NCI-H1417 (cell line): ENCODE data around the gene GALNS.

ENCODE experiments used
- DNase-seq, 3 experiments: peaks; one replicate each; lab custom pipeline; 2025; lab: John Stamatoyannopoulos, UW

The GALNS gene

DNA sequence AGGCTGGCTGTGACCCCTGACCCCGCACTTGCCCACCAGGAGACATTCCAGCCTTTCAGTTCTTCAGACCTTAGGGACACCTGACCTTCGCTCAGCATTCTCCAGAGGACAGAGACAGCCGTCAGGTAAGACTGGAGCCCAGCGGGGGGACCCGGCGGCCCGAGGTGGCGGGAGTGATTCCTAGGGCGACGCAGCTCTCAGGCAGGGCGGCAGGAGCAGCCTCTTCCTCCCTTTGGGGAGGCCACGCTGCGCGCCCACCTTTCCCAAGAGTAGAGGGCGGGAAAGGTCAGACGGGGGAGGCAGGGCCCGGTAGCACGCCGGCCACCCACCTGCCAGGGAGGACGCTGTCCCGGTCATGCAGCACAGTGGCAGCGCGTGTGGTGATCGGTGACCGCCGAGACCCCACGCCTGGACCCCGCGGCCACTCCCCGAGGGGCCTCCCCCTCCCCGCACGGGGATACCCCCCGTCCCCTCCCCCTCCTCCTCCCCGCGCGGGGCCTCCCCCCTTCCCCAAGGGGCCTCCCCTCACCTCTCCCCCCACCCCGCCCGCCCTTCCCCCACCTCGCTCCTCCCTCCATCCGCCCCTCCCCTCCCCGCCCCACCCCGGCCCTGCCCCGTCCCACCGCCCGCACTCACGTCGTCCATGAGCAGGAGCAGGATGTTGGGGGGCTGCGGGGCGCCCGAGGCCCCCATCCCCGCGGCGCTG lies 472 bp downstream of the GALNS start:
- DNase-seq, result peak in 2 of 3 experiments; percentile 36 to 58

DNA sequence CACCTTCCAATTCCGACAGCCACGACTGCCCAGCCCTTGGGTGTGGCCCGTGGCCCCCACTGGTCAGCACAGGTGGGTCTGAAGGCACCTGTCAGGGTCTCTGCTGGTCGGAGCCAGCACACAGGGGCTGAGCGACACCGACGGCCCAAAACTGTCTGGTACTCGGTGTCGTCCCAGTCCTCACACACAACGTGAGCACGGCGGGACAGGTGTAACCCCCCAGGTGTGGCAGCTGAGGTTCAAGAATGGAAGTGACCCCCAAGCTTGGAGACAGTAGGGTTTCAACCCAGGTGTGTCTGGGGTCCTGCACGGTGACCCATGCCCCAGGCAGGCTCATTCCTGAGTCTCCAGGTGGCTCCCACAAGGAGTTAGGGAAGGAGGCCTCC lies 1.0 kb downstream of the GALNS start:
- DNase-seq, result no peak

DNA sequence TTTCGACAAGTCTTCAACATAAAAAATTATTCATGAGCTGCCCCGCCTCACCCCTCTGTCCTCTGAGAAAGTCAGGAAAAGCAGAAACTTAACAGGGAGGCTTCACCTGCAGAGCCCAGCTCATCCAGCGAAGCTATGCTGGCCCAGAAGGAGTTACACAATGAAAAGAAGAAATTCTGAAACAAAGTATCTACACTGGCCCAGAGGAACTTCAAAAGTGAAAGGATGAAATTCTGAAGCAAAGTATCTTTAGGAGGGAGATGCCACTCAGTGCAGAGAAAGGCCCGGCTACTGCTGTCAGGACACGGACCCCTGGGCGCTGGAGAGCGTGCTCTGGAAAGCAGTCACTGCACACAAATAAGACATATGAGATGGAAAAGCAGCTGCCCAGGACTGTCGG lies 1.6 kb downstream of the GALNS start:
- DNase-seq, result no peak

DNA sequence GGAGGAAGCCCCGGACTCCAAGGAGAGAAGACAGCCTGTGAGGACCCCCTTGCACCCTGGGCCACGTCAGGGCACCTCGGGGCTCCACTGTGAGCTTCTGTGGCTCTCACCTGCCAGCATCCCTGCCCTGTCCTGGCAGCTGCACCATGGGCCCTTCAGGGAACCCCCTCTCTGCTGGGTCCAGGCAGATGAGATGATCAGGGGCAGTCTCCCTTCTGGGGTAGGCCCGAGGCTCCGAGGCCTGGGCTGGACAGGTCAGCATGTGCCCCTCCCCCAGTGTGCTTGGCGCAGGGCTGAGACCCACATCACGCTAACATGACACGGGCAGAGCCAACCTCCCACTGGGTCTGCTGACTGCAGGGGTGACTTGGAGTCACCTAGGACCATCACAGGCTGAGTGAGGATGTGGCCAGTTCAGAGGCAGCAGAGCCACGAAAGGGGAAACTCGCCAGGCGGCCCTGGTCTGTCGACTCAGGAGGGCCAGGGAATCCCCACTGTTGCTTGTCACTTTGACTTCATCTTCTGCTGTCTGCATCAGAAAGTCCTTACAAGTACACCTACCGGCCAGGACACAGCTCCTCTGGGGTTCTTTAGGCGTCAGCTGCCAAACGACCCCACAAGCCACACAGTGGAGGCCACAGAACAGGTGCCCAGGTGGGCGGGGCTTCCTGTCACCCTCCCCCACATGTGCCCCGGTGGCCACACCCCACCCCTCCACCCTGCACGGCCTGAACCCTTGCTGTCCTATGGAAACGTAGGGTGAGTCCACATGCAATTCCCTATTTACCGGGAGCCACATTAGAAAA lies 2.2 kb downstream of the GALNS start:
- DNase-seq, result no peak

DNA sequence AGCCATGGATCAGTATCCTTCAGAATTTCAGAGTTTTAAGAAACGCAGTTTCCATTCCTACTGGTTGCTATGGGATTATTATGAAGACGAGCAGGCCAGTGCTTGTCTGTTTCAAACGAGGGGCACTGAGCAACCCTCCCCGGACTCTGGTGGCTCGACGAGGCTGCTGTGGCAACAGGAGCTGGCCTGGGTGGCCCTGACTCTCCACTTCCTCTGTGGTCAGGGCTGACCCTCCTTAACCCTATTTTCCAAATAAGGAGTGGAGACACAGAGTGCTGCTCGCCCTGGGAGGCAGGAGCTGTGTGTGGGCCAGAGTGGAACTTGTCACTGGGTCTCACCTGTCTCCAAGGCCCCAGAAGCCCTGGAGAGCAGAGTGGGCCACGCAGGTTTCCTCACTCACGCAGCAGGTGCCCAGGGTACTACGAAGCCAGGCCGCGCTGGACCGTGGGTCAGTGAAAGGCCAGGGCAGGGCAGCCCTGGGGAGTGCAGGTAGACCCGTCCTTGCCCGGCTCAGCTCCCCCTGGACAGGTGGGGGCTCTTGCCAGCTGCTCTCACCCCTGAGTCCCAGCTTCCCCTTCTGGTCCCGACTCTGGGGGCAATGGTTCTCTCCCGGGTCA lies 3.3 kb downstream of the GALNS start:
- DNase-seq, result no peak

DNA sequence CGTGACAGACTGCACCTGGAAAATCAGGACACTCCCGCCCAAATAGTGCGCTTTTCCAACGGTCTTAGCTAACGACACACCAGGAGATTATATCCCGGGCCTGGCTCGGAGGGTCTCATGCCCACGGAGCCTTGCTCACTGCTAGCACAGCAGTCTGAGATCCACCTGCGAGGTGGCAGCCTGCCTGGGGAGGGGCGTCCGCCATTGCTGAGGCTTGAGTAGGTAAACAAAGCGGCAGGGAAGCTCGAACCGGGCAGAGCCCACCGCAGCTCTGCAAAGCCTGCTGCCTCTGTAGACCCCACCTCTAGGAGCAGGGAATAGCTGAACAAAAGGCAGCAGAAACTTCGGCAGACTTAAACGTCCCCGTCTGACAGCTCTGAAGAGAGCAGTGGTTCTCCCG lies 5.1 kb downstream of the GALNS start:
- DNase-seq, result no peak

DNA sequence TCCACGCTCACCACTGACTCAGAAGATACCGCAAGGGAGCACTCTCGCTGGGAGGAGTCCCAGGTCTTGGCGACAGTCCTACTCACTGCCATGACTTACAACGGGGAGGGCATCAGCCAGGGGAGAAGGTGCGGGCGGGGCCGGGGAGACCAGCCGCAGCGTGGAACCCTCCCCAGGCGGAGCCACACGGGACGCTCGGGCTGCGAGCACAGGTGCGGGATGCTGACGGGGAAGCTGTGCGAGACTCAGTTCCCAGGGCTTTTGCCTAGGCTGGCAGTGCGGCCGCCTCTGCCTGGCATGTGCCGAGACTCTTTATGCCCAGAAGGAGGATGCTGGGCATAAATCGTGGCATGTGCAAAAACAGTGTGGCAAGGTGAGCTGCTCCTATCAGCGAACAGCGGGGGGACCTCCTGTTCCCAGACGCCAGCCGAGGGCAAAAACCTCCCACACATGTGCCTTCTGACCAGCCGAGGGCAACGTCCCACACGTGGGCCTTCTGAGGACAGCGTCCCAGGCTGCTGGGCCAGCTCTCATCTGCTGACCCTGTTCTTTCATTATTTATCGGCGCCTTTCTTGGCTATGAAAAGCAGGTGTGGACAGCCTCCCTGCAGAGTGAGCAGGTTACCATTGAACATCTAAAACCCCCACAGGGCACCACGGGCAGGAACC lies 6.1 kb downstream of the GALNS start:
- no peak for DNase-seq

DNA sequence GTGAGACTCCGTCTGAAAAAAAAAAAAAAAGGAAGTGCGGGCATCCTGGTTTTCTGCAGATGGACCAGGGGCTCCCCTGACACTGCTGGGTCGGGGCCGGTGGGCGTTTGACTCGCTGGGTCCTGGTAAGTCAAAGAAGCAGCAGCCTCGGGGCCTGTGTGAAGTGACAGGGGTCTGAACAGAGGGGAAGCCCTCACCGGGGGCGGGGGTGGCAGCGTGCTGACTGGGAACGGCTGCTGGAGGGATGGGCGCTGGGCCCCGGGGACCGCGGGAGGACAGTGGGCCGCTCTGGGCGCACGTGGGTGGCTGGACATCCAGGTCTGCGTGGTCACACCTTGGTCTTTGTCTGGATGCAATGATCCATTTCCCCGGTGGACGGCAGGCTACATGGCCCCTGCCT lies 8.2 kb downstream of the GALNS start:
- no peak for DNase-seq

DNA sequence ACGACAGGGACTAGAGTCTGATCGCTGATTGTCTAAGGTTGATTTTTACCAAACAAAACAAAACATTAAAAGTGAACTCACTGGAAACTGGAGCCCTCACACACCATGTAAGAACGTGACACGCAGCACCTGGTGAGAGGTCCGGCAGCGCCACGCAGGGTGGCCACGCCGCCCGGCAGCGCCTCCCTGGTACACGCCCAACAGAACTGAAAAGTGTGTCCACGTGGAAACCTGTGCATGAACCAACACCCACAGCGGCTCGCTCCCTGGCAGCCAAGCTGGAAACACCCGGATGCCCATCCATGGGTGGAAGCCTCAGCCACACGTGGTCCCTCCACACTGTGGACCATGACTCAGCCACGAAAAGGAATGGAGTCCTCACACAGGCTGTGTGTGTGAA lies 9.1 kb downstream of the GALNS start:
- no peak for DNase-seq

DNA sequence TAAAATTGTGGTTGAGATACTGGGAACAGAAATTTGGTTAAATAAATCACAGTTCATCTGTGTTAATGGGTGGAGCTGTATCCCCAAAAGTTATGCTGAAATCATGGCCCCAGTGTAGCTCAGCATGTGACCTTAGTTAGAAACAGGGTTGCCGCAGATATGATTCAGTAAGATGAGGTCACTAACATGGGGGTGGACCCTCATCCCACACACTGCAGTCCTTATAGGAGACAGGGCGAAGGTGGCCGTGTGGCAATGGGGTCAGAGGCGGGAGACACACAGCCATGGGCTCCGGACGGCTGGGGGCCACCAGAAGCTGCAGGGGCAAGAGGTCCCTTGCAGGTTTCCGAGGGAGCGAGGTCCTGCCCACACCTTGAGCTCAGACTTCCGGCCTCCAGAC lies 10.7 kb downstream of the GALNS start:
- DNase-seq, result no peak

DNA sequence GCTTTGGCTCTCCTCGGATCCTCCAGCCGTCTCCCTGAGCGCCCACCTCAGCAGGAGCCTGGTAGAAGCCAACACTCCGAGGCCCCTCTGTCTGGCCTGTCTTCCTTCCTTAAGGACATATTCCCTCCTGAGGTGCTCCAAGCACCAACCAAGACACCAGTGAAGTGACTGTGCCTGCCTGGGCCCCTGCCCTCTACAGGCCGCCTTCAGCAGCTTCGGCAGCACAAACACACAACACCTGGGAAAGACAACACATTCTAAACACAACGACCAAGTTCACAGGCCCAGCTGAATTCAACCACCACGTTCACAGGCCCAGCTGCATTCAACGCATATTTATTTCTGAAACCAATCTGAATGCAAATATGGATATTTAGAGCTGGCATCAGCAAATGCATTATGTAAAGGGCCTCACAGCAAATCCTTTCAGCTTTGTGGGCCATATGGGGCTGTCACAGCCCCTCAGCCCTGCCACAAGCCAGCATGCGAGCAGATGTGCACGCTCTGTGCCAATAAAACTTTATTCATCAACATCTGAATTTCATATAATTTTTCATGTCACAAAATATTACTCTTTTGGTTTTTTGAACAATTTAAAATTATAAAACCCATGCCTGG lies 12.2 kb downstream of the GALNS start:
- no peak for DNase-seq

DNA sequence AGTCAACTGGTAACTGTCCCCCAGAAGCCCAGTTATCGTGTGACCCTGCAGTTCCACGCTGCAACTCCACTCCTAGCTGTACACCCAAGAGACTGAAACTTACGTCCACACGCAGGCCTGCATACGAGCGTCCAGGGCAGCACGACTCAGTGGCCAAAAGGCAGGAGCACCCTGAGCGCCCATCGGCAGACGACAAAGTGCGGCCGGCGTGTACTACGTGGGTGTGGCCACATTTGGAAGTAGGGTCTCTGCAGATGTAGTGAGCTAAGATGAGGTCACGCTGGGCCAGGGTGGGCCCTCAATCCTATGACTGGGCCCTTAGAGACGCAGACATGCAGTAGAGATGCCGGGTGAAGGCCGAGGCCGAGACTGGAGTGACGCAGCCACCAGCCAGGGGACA lies 13.5 kb downstream of the GALNS start:
- no peak for DNase-seq

DNA sequence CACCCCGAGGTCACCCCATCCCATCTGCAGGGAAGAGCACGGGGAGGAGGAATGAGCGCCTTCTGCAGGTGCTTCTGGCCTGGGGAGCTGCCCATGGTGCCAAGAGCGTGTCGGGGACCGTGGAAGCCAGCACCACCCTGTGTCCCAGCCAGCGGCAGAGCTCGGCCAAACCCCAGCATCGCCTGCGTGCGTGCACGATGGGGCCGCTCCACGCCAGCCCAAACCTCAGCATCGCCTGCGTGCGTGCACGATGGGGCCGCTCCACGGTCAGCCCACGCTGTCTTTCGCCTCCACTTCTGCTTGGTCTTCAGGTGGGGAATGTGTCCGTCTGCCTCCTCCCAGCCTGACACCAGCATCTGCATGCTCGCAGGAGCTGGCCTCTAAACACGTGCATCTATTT lies 13.9 kb downstream of the GALNS start:
- no peak for DNase-seq

DNA sequence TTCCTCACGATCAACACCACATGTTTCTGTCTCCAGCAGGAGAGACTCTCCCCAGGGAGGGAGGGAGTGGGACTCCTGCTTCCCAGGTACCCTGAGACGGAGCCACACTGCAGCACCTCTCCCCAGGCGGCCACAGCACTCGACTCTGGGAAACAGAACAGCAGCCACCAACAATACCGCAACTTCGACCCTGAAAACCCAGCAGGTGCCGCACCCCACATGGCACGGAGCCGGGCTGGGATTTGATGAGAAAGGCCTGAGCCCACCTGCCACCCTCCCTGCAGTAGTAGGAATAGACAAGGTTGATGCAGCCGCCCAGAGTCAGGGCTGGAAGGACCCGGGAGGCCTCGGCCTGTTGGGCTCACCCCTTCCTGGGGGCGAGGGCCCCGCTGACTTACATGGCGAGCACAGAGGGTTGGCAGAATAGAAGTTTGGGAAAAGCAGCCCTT lies 14.4 kb downstream of the GALNS start:
- no peak for DNase-seq

DNA sequence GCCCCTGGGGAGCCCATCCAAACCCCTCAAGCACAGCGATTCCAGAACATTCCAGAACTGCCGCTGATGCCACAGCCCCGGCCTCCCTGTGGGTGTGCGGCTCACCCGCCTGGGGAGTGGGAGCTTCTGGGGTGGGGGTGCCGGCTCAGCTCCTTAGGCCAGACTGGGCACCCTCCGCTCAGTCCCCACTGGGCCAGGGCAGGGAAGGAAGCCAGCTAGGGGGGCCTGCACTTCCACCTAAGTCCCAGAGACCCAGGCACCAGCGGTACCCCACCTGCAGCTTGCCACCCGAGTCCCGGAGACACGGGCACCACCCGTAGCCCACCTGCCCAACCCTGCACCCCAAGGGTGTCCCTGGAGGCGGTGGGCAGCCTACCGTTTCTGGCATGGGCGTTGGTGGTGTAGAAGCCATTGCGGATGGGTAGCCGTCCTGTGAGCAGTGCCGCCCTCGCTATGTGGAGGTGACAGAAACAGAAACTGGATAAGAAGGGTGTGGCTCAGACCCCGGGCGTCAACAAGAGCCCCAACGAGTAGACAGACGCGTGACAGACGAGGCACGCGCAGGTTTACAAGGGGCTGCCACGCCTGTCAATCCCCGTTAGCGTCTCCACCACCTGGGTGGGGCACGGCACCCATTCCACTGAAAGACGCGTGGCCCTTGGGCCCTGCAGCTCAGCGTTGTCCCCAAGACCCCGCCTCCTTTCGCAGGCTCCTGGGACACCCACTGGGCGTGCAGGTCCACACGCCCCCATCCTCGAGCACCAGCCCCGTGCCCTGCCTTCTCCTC lies 15.0 kb downstream of the GALNS start:
- DNase-seq, result no peak

DNA sequence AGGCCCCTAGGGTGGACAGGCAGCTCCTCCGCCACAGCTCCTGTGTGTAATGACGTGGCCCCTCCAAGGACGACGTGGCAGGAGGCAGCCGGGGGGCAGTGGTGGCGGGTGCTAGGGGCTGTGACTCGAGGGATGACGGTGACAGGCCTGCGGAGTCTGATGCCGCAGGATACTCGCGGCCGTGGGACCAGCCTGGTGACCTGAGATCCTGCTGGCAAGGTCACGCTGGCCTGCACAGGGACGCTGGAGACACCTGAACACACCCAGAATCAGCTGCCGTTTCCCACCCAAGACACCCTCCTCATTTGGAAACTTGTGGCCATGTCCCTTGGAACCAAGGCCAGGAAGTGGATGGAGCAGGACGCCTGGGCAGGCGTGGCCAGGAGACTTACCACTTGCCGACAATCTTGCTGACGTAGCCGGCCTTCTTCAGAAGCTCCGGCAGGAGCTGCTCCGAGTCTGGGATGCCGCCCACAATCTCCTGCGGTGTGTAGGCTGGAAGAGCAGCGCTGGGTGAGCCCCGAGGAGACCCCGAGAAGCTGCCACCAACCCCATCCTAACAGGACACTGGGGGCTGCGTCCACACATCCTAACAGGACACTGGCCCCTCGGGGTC lies 16.0 kb downstream of the GALNS start:
- no peak for DNase-seq

DNA sequence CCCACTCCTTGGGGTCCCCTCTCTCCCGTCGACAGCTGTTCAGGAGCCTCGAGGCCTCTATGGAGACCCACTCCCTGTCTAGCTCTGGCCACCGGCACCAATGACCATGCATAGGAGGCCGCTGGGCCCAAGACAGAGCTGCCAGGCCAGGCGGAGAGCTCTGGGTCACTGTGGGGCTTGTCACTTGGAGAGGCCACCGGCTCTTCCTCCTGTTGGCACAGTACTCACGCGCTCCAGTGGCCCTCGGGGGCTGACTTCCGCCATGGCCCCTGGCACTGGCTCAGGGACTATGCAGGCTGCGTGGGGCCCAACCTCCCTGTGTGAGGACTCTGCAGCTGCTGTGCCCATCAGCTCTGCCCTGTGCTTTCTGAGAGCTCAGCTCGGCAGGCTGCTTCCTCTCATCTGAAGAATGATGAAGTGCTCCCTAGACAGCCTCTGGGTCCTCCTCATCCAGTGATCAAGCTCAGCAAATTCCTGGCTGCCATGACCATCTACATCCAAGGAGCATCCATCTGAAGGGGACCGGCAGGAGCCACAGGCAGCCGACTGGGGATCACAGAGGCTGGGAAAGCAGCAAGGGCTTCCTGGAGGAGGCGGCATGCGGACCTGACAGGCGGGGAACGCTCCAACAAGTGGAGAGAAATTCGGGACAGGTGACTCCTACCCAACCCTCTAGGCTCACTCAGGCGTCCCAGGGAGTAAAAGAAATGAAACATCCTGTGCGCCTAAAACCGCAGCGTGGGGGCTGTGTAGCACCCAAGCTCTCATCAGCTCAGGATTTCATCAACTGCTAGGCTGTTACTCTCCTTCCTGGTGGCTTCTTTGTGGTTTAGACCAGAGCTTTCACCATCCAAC lies 16.8 kb downstream of the GALNS start:
- no peak for DNase-seq

DNA sequence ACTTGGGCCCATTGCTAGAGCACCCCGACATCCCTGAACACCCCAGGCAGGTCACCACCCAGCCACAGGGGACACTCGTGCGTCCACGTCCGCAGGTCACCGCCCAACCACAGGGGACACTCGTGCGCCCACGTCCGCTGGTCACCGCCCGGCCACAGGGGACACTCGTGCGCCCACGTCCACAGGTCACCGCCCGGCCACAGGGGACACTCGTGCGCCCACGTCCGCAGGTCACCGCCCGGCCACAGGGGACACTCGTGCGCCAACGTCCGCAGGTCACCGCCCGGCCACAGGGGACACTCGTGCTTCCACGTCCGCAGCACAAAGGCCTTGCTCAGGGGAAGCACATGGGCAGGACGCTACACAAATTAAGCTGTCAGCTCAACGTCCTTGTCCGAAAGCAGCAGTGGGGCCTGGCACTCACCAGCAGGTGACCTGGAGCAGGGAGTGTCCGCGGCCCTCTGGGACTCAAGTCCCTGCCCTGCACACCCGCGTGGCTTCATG lies 17.7 kb downstream of the GALNS start:
- no peak for DNase-seq

DNA sequence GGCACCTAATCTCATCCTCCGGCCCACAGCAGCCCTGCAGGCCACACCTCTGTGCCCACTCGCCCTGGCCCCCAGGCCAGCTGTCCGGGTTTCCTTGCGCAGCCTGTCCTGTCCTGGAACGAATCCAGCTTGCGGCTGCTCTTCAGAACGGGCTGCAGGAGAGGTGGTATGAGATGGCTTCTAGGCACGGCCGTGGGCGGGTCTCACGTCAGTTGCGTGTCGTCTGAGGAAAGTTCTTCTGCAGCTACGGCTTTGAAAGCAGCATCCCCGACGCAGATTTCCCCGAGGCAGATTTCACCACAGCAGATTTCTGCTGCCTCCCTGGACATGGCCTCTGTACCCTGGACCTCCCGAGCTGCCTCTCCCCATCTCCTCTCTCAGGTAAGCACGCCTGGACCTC lies 18.2 kb downstream of the GALNS start:
- DNase-seq, result no peak

DNA sequence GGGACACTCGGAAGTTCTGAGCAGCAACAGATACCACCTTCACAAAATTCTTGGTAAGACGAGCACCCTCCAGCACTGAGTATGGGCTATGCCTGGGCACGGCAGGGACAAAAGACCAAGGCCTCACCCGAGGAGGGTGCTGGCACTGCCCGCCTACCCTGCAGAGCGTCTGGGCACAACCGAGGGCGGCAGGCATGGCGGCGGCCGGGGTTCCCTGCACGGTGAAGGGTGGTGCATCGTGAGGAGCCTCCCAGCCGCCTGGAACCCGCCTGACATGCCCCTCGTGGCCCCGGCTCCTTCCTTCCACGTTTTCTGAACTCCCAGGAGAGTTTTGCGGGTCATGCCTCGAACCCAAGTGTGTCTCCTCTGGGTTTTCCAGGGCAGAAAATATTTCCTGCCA lies 18.9 kb downstream of the GALNS start:
- no peak for DNase-seq
